ENCODE results near the gene DOCK10.

Gene DOCK10

DNA sequence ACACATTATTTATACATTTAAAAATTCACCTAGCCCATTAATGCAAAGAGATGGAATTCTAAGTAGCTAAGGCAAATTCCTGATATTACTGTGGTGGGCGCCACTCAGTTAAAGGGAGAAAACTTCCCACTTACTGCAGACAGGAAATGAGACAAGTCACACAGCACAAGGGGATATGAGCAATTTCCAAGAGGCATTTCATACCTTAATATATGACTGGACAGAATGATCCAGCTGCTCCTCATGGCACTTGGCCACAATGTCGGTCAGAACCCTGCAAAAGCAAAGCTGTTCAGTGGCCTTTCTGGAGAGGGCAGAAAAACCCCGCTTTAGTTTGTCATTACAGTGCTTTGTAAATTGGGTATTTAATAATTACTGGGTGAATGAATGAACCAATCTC lies 204.7 kb downstream of the DOCK10 start:
- no peak for DNase-seq (ENCODE audit: low read depth in 3 of 3)

DNA sequence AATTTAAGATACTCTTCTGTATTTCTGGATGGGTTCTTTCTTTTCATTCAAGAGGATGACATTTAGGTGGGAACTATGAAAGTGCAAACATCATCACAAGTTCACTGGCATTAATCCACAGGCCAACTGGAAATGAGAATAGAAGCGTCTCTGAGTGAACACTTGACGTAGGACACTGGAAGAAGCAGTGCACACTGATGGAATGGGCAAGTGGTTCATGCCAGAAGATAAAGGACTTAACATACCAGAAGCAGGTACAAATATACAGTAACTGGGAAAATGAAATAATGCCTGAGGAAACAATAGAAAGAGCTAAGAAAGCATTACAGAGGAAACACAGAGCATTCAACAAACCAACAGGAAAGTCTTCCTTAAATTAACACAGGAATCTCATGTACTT lies 205.2 kb downstream of the DOCK10 start:
- no peak for DNase-seq (ENCODE audit: low read depth in 3 of 3)

- no peak for DNase-seq (ENCODE audit: low read depth in 3 of 3)
These were observed 206.0 kb downstream of the DOCK10 start for GRCh38 chr2:224836263-224836662.

DNA sequence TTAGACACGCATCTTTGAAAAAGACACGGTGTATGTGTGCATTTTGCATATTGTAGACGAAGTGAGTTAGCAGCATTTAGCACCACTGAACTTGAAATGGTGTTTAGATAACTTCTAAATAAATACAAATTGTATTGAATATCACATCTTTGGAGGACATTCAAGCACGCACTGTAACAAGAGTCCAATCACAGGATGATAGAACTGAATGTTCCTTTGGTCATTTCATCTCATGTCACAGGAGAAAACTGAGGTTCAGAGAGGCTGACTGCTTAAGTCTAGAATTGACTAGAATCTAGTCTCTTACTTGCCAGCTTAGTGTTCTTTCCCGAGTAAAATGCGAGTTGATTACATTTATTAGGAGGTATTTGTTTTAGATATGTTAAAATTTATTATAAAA lies 206.9 kb downstream of the DOCK10 start:
- DNase-seq (ENCODE audit: low read depth in 3 of 3): no peak

GRCh38 chr2:224833986-224834385 lies 208.3 kb downstream of the DOCK10 start:
- no peak for DNase-seq (ENCODE audit: low read depth in 3 of 3)

GRCh38 chr2:224832207-224832606 lies 210.1 kb downstream of the DOCK10 start:
- DNase-seq (ENCODE audit: low read depth in 3 of 3): no peak

DNA sequence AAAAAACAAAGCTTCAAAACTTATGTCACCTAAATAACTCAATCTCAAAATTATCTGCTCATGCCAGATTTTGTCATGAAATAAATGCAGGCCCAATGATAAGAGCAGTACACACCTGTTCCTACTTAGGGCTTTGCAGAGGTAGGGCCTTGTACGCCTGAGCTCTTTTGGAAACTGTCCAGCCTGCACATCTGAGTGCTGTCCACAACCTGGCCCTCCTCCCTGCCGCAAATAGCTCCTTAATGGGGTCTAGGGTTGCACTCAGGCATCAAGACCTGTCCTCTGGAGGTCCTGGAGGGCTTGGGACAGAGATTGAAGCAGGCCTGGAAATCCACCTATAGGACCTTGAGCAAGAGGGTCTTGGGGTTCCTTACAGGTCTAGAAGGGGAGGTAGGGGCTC lies 210.7 kb downstream of the DOCK10 start:
- DNase-seq (ENCODE audit: low read depth in 3 of 3): no peak

GRCh38 chr2:224820283-224820991 lies 221.8 kb downstream of the DOCK10 start:
- DNase-seq (ENCODE audit: low read depth in 3 of 3): no peak

GRCh38 chr2:224819075-224819474 lies 223.2 kb downstream of the DOCK10 start:
- DNase-seq (ENCODE audit: low read depth in 3 of 3): no peak

- no peak for DNase-seq (ENCODE audit: low read depth in 3 of 3)
These were observed 224.6 kb downstream of the DOCK10 start for GRCh38 chr2:224817676-224818075.

DNA sequence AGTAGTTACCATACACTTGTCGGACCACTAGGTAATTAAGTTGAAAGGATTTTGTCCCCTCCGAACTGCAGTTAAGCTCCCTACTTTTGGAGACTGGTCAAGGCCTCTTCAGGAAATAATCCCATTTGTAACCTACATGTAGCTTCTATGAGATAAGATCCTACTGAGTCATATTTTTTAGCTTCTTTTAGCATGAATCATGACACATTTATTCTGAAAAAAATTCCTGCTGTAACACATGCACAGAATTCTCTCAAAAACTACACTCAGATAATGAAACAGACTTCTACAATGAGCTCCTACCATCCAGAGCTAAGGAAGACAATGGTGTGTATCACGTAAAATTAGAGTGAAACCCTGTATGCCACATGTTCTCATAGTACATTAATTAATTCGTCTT lies 225.5 kb downstream of the DOCK10 start:
- no peak for DNase-seq (ENCODE audit: low read depth in 3 of 3)

- no peak for DNase-seq (ENCODE audit: low read depth in 3 of 3)
These were observed 228.7 kb downstream of the DOCK10 start for GRCh38 chr2:224813578-224813977.

DNA sequence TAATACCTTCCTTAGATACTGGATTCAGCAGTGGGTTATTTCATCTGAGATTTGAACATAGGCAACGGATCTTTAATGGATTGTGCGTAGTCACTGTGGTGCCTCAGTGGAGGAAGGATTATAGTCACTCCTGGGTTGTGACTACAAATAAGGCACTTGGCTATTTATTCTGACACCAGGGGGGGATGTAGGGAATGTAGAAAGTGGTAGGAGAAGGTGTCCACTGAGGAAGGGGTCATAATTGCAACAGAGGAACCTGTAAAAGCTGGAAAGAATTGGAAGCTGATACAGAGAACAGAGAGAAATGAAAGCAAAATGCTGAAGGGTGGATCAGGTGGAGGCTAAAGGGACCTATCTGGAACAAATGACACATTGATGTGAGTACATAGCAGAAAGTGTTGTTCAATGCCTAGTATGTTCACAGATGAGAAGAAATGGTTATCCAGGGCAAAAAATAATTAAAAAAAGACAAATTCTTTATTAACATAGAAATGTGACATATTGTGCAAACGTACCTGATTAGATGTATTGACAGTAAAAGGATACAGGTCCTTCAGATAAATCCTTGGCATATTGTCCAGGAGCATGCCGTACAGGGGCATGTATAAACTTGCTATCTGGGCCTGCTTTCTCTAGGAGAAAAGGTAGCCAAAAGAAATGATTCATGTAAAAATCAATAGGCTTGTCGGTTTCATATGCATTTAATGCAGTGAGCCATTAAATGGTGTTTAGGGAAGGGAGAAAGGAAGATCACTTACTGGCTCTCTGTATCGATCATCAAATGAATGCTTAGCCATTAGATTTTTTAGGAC lies 234.9 kb downstream of the DOCK10 start:
- no peak for DNase-seq (ENCODE audit: low read depth in 3 of 3)

GRCh38 chr2:224803930-224804329 lies 238.3 kb downstream of the DOCK10 start:
- DNase-seq (ENCODE audit: low read depth in 3 of 3): no peak

DNA sequence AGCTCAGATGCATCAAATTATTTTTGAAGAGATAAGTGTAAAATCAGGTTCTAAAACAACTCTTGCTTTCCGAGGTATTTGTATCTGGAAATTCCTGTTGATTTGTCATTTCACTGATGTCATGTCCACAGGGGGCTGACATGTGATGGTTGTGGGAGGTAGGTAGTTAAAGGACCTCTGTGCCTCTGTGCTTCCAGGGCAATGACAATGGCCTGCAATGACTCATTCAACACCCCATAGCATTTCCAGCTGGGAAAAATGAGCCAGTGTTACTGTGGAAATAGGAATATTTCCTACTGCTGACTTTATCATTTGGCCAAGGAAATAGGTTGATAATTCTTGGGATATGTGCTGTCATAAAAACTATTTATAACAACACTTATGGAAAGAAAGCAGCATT lies 239.9 kb downstream of the DOCK10 start:
- DNase-seq (ENCODE audit: low read depth in 3 of 3): no peak

- no peak for DNase-seq (ENCODE audit: low read depth in 3 of 3)
These were observed 240.9 kb downstream of the DOCK10 start for GRCh38 chr2:224801360-224801759.

DNA sequence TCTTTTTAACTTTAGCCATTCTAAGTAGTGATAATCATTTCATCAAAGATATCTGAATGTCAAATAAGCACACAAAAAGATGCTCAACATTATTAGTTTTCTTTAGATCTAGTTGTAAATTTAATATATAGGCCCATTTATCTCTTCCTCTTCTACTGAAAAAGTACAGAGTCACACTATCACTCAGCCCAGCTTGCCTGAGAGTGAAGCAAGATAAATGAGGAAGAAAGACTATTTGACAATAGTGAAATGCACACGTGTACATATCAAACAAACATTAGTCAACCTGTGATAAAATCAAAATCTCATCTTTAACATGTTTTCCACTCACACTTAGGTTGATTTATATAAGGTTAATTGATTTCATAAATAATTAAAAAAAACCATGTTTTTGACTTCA lies 242.6 kb downstream of the DOCK10 start:
- no peak for DNase-seq (ENCODE audit: low read depth in 3 of 3)

GRCh38 chr2:224798180-224798579 lies 244.1 kb downstream of the DOCK10 start:
- no peak for DNase-seq (ENCODE audit: low read depth in 3 of 3)

GRCh38 chr2:224796695-224797305 lies 245.5 kb downstream of the DOCK10 start:
- no peak for DNase-seq (ENCODE audit: low read depth in 3 of 3)

GRCh38 chr2:224793946-224794345 lies 248.3 kb downstream of the DOCK10 start:
- no peak for DNase-seq (ENCODE audit: low read depth in 3 of 3)

DNA sequence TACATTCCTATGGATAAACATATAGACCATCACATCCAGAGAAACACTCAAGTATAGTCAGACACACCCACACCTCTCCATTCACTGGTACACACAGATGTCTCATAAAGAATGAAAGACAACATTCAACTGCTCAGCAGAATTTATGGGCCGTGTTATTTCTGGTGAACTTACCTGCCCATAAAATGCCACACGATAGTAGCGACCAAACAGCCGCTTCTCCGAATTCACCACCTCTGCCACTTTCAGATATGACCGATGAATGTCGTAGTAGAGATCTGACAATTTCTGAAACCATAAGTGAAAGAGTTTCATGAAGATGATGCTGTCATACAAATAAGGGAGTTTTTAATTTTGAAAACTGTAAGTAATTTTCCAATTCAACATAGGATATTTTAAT lies 255.4 kb downstream of the DOCK10 start:
- no peak for DNase-seq (ENCODE audit: low read depth in 3 of 3)

GRCh38 chr2:224781400-224781799 lies 260.9 kb downstream of the DOCK10 start:
- no peak for DNase-seq (ENCODE audit: low read depth in 3 of 3)

DNA sequence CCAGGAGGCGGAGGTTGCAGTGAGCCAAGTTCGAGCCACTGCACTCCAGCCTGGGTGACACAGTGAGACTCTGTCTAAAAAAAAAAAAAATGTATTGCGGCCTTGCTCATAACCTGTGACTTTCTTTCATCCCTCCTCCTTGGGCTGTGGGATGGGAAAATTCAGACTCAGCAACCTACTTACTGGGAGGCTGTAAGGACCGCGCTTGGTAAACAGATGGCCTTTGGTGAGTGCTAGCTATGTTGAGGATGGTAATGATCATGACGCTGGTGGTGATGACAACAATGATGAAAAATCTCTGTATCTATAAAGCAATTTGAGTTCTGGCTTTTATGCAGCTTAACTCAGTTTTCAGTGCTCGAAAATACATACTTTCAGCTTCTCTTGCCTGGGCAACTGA lies 261.4 kb downstream of the DOCK10 start:
- DNase-seq (ENCODE audit: low read depth in 3 of 3): no peak
